ENCODE results near the gene SOSTDC1. TPM values are rescaled to one million over a fixed set of nuclear protein-coding genes. Genes with fewer than 3 reads are reported as not detected.
"Not testable (repeated sequence)": the region's sequence is repeated elsewhere in the genome, so short reads cannot be mapped to it uniquely, and the experiment has no call there.

The SOSTDC1 gene, protein sequence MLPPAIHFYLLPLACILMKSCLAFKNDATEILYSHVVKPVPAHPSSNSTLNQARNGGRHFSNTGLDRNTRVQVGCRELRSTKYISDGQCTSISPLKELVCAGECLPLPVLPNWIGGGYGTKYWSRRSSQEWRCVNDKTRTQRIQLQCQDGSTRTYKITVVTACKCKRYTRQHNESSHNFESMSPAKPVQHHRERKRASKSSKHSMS
- total RNA-seq, result not detected
- total RNA-seq, result 0 reads per million in 2 donors

DNA sequence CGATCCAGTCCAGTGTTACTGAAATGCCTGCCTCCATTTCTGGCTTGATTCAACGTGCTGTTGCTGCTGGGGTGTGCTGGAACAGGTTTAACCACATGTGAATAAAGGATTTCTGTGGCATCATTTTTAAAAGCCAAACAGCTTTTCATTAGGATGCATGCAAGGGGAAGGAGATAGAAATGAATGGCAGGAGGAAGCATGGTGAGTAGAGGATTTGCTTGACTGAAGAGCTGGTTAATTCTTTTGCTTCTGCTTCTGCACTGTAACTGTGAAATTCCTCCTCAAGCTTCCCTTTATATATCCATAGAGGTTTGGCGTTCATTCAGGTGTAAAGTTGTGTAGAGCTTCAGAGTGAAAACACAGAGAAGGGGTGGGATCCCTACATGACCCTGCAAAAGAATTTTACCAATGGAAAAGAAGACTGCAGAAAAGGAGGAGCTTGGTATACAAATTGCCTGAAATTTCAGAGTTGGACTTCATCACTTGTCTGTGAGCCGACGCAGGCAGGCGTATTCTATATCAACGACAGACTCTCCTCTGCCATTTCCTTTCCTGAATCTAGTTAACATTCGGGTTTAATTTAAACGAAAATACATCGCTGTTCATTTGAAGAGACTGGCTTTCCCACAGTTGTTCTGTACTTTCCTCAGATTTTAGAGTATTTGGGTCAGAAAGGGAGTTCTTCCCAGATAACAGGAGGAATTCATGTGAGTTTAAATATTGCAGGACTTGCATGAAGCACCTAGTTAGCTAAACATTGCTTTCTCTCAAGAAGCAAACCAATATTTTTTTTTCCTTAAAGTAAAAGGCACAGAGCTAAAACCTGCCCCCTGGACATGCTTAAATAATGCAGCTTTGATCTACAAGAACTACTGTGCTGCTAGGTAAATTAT lies at the start of gene SOSTDC1:
Gene SOSTDC1 (minus strand): TSS at position 270 of the 893 bp plus-strand sequence. CDS start 70 bp downstream, at position 200.
- DNase-seq, result no peak
- H3K27ac Mint-ChIP-seq, result no peak within 1 kb of the TSS
- H3K4me3 Mint-ChIP-seq, result no peak within 1 kb of the TSS

DNA sequence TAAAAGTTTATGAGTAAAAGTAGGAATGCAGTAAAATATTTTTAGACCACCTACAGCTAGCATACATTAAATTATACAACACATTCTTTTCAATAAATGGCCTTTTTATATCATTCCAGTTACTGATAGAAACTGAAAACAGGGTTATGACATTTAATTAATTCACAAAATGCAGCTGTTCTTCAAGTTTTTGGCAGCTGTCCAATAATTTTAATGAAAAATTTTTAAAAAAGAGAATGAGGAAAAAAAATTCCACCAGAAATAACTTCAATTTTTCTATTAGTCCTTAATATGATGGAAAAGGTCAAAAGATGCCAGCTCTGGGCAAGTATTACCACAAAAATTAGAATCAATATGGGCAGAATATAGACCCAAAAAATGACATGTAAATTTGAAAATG lies 49.2 kb upstream of the SOSTDC1 start:
- Mint-ChIP-seq H3K4me1 (no peaks in the 10 kb centered on the region), H3K36me3 (ENCODE audit: low read depth) (no peaks in the 10 kb centered on the region)
- no peak for DNase-seq

More for the DNA sequence above, at the start of gene SOSTDC1:
- ATAC-seq, result no peak
- Mint-ChIP-seq H3K27me3 (peaks cover 9% of the 10 kb centered on the region), H3K36me3 (ENCODE audit: low read depth) (no peaks in the 10 kb centered on the region), H3K4me1 (peaks cover 3% of the 10 kb centered on the region)
- no peaks in the 10 kb centered on the region for H3K9me3 ChIP-seq (ENCODE audit: control insufficient read depth, low read length, poor library complexity, severe bottlenecking)

DNA sequence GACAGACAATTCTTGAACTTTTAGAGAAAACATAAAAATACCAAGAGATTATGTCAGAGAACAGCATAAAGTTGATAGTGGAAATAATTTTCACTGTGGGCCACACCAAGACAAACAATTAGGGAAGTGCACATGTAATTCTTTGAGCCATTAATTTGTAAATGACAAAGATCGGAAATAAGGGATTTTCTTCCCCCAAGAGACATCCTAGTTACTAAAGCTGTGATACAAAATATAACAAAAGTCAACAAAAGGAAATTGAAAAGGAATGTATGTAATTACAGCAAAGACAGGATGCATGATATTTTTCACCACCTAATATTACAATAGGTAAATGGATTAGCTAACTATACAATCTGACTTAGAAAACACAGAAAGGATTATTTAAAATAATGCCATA lies 48.7 kb upstream of the SOSTDC1 start:
- Mint-ChIP-seq H3K36me3 (ENCODE audit: low read depth) (no peaks in the 10 kb centered on the region), H3K27me3 (peaks cover 5% of the 10 kb centered on the region)

More for the DNA sequence above, 49.2 kb upstream of the SOSTDC1 start:
- H3K27me3 Mint-ChIP-seq, result peaks cover 5% of the 10 kb centered on the region
- H3K9me3 ChIP-seq (ENCODE audit: control insufficient read depth, low read length, poor library complexity, severe bottlenecking), result no peaks in the 10 kb centered on the region
- H3K27ac Mint-ChIP-seq, result no peak overlapping the region
- no peak overlapping the region for H3K4me3 Mint-ChIP-seq
- ATAC-seq, result no peak

DNA sequence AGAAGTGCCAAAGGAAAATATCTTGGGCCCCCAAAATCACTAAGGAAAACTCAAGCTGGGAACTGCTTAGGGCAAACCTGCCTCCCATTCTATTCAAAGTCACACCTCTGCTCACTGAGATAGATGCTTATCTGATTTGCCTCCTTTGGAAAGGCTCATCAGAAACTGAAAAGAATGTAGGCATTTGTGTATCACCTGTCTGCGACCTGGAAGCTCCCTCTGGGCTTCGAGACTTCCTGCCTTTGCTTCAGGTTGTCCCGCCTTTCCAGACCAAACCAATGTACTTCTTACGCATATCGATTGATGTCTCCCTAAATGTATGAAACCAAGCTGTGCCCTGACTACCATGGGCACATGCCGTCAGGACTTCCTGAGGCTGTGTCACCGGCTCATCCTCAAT lies 46.6 kb upstream of the SOSTDC1 start:
- no peak for ATAC-seq
- H3K27ac Mint-ChIP-seq, result no peak overlapping the region
- peaks cover 5% of the 10 kb centered on the region for H3K27me3 Mint-ChIP-seq
- DNase-seq, result no peak
- H3K4me3 Mint-ChIP-seq, result no peak overlapping the region
- H3K4me1 Mint-ChIP-seq, result no peaks in the 10 kb centered on the region
- no peaks in the 10 kb centered on the region for H3K9me3 ChIP-seq (ENCODE audit: control insufficient read depth, low read length, poor library complexity, severe bottlenecking)
- no peaks in the 10 kb centered on the region for H3K36me3 Mint-ChIP-seq (ENCODE audit: low read depth)

More for the DNA sequence above, 48.7 kb upstream of the SOSTDC1 start:
- H3K4me1 Mint-ChIP-seq, result no peaks in the 10 kb centered on the region
- H3K9me3 ChIP-seq (ENCODE audit: control insufficient read depth, low read length, poor library complexity, severe bottlenecking), result no peaks in the 10 kb centered on the region
- H3K4me3 Mint-ChIP-seq, result no peak overlapping the region
- ATAC-seq, result no peak
- H3K27ac Mint-ChIP-seq, result no peak overlapping the region
- DNase-seq, result no peak

DNA sequence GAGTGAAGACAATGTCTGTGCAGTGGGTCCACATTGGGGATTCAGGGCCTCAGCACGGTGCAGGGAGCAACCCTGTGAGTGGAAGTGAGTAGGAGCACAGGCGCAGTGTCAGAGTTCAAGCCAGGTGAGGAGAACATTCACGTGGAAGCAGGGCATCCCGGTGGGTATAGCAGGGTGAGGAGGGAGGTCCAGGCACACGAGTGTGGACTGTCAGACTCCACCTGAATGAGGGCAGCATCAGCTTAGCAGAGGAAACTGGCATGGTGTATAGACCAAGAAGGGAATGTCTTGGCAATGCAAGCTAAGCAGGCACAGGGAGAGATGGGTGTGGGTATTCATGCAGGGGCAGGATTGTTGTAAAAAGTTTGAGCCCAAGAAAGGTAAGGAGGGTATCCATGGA lies 45.8 kb upstream of the SOSTDC1 start:
- no peak for ATAC-seq
- no peaks in the 10 kb centered on the region for H3K9me3 ChIP-seq (ENCODE audit: control insufficient read depth, low read length, poor library complexity, severe bottlenecking)
- H3K36me3 Mint-ChIP-seq (ENCODE audit: low read depth), result no peaks in the 10 kb centered on the region
- H3K4me3 Mint-ChIP-seq, result no peak overlapping the region
- peaks cover 5% of the 10 kb centered on the region for H3K27me3 Mint-ChIP-seq
- H3K4me1 Mint-ChIP-seq, result no peaks in the 10 kb centered on the region
- no peak overlapping the region for H3K27ac Mint-ChIP-seq
- no peak for DNase-seq

DNA sequence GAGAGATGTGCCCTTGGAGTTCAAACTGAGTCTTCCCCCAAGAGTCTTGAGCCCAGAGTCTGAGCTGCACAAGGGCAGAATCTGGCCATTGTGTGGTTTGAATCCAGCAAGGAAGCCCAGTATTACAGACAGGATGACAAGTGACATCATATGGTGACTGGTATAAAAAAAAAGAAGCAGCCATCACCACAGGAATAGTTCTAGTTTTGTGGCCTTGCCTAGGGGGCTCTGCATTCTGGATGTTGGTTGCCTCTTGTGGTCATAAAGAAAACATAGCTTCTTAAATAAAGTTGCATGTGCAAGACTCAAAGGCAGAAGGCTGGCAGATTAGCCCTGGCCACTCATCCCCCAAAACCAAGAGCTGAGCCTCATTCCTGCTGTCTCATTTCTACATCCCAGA lies 44.3 kb upstream of the SOSTDC1 start:
- no peak for DNase-seq
- Mint-ChIP-seq H3K27ac (no peak overlapping the region), H3K4me3 (no peak overlapping the region), H3K4me1 (peaks cover 2% of the 10 kb centered on the region), H3K36me3 (ENCODE audit: low read depth) (no peaks in the 10 kb centered on the region), H3K27me3 (peaks cover 5% of the 10 kb centered on the region)
- ATAC-seq, result no peak
- no peaks in the 10 kb centered on the region for H3K9me3 ChIP-seq (ENCODE audit: control insufficient read depth, low read length, poor library complexity, severe bottlenecking)

DNA sequence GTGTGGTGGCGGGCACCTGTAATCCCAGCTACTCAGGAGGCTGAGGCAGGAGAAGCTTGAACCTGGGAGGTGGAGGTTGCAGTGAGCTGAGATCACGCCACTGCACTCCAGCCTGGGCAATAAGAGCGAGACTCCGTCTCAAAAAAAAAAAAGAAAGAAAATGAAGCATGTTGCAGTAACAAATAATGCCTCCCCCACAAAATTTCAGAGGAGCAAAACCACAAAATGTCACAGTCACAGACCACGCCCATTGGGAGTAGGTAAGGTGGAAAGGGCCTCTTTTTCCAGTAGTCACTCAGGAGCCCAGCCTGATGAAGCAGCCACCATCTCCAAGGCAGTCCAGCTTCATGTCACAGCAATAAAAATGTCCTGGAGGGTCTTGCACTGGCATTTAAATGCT lies 40.9 kb upstream of the SOSTDC1 start:
- H3K4me3 Mint-ChIP-seq; DNase-seq; H3K36me3 Mint-ChIP-seq (ENCODE audit: low read depth); ATAC-seq; H3K4me1 Mint-ChIP-seq; H3K27ac Mint-ChIP-seq; H3K9me3 ChIP-seq (ENCODE audit: control insufficient read depth, low read length, poor library complexity, severe bottlenecking): not testable (repeated sequence)
- H3K27me3 Mint-ChIP-seq, result peaks cover 11% of the 10 kb centered on the region

DNA sequence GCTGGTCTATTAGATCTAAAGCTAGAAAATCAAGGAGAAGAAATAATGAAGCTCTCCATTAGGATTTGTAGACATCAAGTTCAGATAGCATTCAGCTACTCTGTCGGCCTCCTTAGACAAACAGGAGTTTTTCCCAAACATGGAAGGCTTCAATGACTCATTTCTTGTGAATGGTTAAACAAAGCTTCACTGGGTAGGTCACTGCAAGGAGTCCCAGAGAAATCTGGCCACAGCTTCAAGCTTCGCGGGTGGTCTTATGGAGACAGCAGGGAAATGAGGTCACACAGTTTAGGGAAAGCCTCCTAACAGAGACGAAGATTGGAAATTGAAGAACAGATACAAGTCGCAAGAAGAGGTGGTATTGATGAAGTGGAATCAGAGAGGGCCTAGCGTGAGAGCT lies 38.5 kb upstream of the SOSTDC1 start:
- DNase-seq (no peak), ATAC-seq (no peak)
- no peaks in the 10 kb centered on the region for H3K36me3 Mint-ChIP-seq (ENCODE audit: low read depth)
- H3K4me1 Mint-ChIP-seq, result peaks cover 2% of the 10 kb centered on the region
- H3K9me3 ChIP-seq (ENCODE audit: control insufficient read depth, low read length, poor library complexity, severe bottlenecking), result no peaks in the 10 kb centered on the region
- H3K27me3 Mint-ChIP-seq, result peaks cover 22% of the 10 kb centered on the region
- H3K4me3 Mint-ChIP-seq, result no peak overlapping the region
- no peak overlapping the region for H3K27ac Mint-ChIP-seq

DNA sequence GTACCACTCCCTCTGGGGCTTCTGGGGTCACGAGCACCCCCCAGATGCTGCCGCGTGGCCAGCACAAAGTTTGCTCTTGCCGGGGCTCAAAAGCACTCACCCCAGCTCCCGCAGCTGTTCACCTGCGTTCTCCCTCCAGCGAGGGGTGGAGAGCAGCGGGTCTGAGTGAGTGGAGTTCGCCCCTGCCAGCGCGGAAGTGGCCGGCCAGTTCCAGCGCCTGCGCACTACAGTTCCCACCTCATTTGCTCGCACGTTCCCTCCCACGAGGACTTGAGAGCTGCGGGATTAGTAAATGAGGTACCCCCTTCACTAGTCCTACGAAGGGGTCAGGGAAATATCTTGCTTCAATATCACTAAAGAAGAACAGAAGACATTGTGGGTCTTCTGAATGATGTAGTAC lies 36.8 kb upstream of the SOSTDC1 start:
- H3K9me3 ChIP-seq (ENCODE audit: control insufficient read depth, low read length, poor library complexity, severe bottlenecking), result no peaks in the 10 kb centered on the region
- Mint-ChIP-seq H3K4me3 (no peak overlapping the region), H3K27ac (no peak overlapping the region), H3K36me3 (ENCODE audit: low read depth) (no peaks in the 10 kb centered on the region), H3K4me1 (peaks cover 2% of the 10 kb centered on the region), H3K27me3 (peaks cover 24% of the 10 kb centered on the region)
- no peak for DNase-seq
- no peak for ATAC-seq

DNA sequence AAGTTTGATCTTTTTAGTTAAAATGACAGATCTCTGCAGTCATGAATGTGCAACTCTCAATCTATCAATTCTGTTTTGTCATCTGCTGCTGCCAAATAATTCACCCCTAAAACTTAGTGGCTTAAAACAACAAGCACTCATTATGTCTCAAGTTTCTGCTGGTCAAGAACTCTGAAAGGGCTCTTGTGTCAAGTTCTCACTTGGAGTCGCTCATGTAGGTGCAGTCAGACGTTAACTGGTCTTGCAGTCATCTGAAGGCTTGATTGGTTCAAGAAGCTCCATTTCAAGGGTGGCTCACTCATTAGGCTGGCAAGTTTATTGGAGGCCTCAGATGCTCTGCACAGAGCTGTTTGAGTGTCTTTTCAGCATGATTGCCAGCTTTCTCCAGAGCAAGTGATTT lies 32.6 kb upstream of the SOSTDC1 start:
- Mint-ChIP-seq H3K36me3 (ENCODE audit: low read depth) (no peaks in the 10 kb centered on the region), H3K4me1 (no peaks in the 10 kb centered on the region), H3K27me3 (peaks cover 31% of the 10 kb centered on the region), H3K27ac (no peak overlapping the region), H3K4me3 (no peak overlapping the region)
- DNase-seq (no peak), ATAC-seq (no peak)
- no peaks in the 10 kb centered on the region for H3K9me3 ChIP-seq (ENCODE audit: control insufficient read depth, low read length, poor library complexity, severe bottlenecking)

DNA sequence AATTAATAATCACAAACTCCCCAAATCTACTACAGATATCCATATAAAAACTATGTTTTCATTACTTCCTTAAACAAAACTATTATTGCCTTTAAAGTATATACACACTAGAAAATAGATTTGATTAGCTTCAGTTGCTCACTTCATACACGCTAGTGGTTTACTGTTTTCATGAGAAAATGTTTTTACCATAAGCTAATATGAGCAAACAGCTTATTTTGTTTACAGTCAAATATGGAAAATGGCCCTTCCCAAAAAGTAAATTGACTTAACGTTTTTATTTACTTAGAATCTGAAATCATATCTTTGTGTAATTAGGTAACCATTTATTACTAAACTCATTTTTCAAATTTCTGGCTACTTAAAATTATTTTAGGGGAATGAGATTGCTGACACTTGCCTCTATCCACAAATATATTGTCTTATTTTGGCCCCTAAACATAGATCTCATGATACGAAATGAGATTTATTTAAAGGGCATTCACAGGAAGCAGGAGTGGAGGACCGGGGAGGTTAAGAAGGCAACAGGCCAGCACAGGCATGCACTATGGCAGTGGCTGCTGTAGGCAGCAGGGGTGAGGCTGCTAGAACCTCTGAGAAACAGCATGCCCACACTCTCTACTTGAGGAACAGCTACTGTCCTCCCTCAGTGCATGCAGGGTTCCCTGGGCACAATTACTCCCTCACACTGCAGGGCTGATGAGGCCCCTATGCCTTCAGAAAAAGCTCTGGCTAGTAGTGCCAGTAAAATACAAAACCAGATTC lies 29.6 kb upstream of the SOSTDC1 start:
- H3K27ac Mint-ChIP-seq, result no peak overlapping the region
- DNase-seq (no peak), ATAC-seq (no peak)
- H3K27me3 Mint-ChIP-seq, result peaks cover 17% of the 10 kb centered on the region
- H3K4me1 Mint-ChIP-seq, result no peaks in the 10 kb centered on the region
- H3K36me3 Mint-ChIP-seq (ENCODE audit: low read depth), result no peaks in the 10 kb centered on the region
- H3K4me3 Mint-ChIP-seq, result no peak overlapping the region
- H3K9me3 ChIP-seq (ENCODE audit: control insufficient read depth, low read length, poor library complexity, severe bottlenecking), result no peaks in the 10 kb centered on the region

DNA sequence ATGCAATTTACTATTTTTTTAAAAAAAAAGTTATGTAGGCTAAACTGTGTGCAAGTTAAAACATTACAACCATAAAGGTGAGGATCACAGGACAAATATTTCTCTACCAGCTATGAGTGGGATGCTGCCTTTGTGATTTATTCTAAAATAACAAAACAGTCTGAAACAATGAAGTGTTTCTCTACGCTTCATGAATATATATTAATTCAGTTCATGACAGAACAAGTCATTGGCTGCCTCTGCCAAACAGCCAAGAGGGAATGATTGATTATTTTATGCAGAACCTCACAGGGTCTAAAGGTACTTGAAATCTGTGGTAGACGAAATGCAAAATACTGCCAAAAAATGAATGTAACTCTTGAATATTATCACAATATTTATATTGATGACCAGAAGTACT lies 29.0 kb upstream of the SOSTDC1 start:
- H3K4me1 Mint-ChIP-seq, result no peaks in the 10 kb centered on the region
- H3K27me3 Mint-ChIP-seq, result peaks cover 17% of the 10 kb centered on the region
- ATAC-seq (no peak), DNase-seq (no peak)
- H3K9me3 ChIP-seq (ENCODE audit: control insufficient read depth, low read length, poor library complexity, severe bottlenecking), result no peaks in the 10 kb centered on the region
- no peak overlapping the region for H3K4me3 Mint-ChIP-seq
- H3K36me3 Mint-ChIP-seq (ENCODE audit: low read depth), result no peaks in the 10 kb centered on the region
- H3K27ac Mint-ChIP-seq, result no peak overlapping the region

DNA sequence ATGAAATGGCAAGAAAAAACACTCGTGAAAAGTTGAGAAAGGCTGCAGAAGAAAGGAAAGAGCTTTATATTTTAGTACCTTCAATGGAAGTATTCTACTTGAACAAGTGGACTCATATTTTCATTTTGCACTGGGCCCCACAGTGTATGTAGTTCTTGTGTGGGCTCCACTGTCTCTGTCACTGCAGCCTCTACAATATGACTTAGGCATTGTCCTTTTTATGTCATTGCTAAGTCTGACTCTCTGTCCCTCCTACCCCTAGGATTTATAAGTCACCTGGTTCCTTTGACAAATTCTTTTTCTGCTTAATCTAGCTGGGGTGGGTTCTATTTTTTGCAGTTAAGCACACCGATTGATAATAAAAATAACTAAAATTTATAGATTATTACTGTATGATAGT lies 27.7 kb upstream of the SOSTDC1 start:
- H3K27ac Mint-ChIP-seq, result no peak overlapping the region

More for the DNA sequence above, 27.7 kb upstream of the SOSTDC1 start:
- Mint-ChIP-seq H3K27me3 (peaks cover 11% of the 10 kb centered on the region), H3K4me3 (no peak overlapping the region), H3K4me1 (no peaks in the 10 kb centered on the region), H3K36me3 (ENCODE audit: low read depth) (no peaks in the 10 kb centered on the region)
- DNase-seq (no peak), ATAC-seq (no peak)
- no peaks in the 10 kb centered on the region for H3K9me3 ChIP-seq (ENCODE audit: control insufficient read depth, low read length, poor library complexity, severe bottlenecking)

Data from T-helper 17 cell (primary cell).